HG02571 (cell line): ENCODE measurements around the gene CTCF.

Source experiments
- ATAC-seq: cut with Tn5 transposase; IDR thresholded peaks from one replicate; pipeline ENCODE4 v1.9.1; 2021; ENCODE audit warnings: mild to moderate bottlenecking, moderate library complexity; ENCODE audit not compliant: unreplicated experiment

The CTCF gene

DNA sequence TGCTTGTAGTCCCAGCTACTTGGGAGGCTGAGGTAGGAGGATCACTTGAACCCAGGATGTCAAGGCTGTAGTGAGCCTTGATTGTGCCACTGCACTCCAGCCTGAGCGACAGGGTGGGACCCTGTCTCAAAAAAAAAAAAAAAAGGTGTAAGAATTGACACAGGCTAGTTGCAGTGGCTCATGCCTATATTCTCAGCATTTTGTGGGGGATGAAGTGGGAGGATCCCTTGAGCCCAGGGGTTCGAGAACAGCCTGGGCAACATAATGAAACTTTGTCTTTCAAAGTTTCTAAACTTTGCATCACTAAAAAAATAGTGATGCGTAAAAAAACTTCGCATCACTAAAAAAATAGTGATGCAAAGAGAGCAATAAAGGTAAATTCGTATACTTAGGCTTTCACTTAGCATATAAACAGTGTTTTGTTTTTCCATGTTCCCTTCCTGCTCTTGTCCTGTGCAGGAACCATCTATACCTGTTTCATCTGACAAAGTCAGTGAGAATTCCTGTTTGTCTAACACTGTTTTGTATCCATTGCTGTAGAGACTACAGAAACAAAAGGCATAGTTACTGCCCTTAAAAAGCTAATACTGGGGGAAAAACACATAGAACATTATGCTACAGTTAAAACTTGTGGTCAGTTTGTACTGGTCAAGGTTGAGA is 32.1 kb downstream of the CTCF start:
- no peak for ATAC-seq

GRCh38 chr16:67594956-67595355 is 32.6 kb downstream of the CTCF start:
- ATAC-seq, result no peak

DNA sequence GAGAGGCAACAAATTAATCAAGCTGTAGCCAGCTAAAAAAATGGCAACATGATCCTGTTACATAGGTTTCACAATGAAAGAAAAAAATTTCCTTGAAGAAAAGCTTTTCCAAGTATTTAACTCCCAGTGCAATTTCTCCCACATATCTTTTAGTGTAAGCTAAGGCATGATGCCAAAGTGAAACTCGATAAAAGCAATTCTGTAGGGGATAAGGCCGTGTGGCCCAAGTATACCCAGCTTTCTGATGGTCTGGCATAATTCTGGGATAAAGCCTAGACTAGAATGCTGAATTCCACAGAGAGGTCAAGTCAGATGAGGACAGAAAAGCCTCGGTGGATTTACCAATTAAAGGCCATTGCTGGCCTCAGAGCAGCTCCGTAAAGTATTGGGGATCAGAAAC is 36.2 kb downstream of the CTCF start:
- no peak for ATAC-seq

- no peak for ATAC-seq
Measured at GRCh38 chr16:67605641-67606040, 43.3 kb downstream of the CTCF start.

- ATAC-seq, result no peak
Measured at GRCh38 chr16:67606632-67607031, 44.3 kb downstream of the CTCF start.

GRCh38 chr16:67608364-67608763 is 46.0 kb downstream of the CTCF start:
- no peak for ATAC-seq

DNA sequence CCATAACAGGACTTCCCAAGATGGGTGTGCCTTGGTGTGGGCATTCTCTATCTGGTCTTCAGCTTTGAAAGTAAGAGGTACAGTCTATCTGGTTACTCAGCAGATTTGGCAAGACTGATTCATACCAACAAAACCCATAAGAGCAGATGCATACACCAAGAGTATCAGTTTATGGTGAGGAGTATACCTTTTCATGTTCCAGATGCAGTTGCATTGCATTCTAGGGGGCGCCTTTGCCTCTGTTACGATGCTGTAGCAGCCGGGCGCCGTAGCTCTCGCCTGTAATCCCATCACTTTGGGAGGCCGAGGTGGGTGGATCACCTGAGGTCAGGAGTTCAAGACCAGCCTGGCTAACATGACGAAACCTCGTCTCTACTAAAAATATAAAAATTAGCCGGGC is 51.5 kb downstream of the CTCF start:
- ATAC-seq, result no peak

GRCh38 chr16:67628216-67628615 is 65.9 kb downstream of the CTCF start:
- ATAC-seq, result no peak

- no peak for ATAC-seq
Measured at GRCh38 chr16:67632415-67633172, 70.3 kb downstream of the CTCF start.

- ATAC-seq, result no peak
Measured at GRCh38 chr16:67636713-67637112, 74.4 kb downstream of the CTCF start.

DNA sequence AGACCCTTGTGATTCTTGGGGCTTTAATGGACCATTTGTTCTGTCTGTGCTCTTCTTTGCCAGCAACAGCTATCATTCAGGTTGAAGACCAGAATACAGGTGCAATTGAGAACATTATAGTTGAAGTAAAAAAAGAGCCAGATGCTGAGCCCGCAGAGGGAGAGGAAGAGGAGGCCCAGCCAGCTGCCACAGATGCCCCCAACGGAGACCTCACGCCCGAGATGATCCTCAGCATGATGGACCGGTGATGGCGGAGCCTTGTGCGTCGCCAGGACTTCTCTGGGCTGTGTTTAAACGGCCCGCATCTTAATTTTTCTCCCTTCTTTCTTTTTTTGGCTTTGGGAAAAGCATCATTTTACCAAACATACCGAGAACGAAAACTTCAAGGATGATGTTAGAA is 75.3 kb downstream of the CTCF start:
- no peak for ATAC-seq

DNA sequence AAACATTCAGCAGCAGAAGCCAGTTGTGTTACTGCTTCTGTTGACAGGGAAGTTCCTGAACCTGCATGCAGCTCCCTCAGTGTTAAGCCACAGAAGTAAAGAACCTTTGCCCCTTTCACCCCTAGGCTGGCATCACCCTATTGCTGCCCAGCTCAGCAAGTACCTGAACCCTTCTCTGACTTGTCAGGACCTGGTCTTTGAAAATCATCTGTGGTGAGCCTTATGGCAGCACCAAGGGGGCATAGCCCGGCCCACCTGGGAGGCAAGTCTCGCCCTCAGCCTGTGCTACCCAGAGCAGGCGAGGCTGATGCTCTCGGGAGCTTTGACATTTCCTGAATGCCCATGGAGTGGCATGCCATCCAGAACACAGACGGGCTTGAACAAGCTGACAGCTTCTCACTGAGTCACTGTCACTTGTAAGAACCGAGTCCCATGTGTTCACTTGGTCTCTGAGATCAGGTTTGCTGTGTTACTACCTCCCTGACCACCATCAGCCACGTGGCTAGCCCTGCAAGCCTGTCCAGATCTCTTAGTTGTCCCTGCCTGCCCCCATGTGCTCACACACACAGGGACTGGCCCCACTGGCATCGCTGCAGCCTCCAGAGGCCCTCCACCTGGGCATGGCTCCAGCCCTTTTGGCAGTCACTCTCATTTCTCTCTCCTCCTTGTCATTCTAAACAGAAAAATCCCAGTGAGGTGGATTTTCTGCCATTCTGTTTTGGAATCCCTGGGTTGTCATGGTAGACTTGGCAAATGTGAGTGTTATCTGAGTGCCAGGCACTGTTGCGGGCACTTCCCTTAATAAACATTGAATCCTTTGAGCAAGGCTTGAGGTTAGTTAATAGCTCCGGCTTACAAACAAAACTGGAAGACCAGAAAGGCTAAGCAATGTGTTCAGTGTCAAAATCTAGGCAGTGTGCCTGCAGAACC is 79.7 kb downstream of the CTCF start:
- no peak for ATAC-seq

DNA sequence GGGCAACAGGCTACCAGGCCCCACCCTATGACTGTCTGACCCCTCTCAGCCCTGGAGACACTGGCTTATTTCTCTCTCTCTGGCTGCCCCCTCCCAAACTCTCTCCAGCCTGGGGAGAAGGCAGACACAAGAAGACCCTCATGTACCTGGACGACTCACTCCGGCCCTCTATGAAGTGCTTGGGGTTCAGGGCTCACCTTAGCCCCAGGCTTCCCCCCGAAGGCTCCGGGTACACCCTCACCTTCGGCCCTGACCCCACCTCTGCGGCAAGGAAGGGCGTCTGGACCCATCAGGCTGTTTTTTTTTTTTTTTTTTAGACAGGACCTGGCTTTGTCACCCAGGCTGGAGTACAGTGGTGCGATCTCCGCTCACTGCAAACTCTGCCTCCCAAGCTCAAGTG is 81.7 kb downstream of the CTCF start:
- no peak for ATAC-seq

DNA sequence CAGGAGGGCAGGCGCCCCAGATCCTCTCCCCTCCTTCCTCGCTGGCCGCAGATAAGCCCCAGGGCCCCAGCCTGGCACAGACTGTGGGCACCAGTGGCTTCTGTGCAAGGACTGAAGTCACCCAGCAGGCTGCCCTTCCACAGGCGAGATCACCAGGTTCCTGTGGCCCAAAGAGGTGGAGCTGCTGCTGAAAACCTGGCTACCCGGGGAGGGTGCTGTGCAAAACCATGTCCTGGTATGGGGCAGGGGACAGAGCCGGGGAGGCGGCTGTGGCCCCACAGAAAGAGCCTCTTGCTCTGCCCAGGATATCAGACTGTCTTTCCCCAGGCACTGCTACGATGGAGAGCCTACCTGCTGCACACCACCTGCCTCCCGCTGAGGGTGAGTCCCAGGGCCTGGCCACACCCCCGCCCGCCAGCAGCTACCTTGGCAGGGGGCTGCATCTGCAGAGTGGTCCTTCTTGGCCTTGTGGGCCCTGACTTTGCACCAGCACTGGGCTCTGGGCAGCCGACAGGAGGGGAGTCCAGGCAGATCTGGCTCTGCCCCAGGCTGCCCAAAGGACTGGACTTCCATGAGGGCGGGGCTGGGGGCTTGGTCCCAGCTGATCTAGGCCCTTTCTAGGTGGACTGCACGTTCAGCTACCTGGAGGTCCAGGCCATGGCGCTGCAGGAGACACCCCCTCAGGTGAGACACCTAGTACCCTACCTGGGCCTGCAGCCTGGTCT is 83.2 kb downstream of the CTCF start:
- ATAC-seq, result peak; percentile 4

DNA sequence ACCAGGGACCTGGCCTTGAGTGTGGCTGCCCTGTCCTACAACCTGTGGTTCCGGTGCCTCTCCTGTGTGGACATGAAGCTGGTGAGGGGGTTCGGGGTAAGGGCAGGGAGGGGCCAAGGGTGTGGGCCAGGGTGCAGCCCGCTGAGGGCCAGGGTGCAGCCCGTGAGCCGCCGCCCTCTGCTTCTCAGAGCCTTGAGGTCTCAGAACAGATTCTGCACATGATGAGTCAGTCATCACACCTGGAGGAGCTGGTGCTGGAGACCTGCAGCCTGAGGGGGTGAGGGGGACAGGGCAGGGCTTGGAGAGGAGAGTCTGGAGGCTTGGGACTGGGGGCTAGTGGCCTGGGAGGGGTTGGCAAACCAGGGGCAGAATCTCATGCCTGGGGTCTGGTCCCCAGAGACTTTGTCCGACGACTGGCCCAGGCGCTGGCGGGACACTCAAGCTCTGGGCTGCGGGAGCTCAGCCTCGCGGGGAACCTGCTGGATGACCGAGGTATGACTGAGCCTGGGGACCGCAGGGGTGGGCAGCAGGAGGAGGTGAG is 84.9 kb downstream of the CTCF start:
- ATAC-seq, result no peak

- ATAC-seq, result no peak
Measured at GRCh38 chr16:67647681-67648080, 85.4 kb downstream of the CTCF start.

DNA sequence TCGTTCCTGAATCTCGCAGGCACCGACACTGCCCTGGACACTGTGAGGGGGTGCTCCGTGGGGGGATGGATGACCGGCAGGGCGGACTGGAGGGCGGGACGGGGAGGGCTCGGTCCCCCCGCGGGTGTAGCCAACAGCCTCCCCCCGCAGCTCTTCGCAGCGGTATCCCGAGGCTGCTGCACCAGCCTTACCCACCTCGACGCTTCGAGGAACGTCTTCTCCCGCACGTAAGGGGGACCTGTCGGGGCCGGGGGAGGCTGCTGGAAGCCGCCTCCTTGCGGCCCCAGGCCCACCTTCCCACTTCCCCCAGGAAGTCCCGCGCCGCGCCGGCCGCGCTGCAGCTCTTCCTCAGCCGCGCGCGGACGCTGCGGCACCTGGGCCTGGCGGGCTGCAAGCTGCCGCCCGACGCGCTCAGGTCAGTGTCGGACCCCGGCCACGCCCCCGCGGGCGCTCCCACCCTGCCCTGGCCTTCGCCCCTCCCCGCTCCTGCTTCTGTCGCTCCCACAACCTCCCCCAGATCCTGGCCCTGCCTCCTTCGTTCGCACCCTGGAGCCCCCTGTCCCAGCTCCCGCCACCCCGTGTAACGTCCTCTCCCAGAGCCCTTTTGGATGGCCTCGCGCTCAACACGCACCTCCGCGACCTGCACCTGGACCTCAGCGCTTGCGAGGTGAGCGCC is 85.9 kb downstream of the CTCF start:
- ATAC-seq, result no peak

DNA sequence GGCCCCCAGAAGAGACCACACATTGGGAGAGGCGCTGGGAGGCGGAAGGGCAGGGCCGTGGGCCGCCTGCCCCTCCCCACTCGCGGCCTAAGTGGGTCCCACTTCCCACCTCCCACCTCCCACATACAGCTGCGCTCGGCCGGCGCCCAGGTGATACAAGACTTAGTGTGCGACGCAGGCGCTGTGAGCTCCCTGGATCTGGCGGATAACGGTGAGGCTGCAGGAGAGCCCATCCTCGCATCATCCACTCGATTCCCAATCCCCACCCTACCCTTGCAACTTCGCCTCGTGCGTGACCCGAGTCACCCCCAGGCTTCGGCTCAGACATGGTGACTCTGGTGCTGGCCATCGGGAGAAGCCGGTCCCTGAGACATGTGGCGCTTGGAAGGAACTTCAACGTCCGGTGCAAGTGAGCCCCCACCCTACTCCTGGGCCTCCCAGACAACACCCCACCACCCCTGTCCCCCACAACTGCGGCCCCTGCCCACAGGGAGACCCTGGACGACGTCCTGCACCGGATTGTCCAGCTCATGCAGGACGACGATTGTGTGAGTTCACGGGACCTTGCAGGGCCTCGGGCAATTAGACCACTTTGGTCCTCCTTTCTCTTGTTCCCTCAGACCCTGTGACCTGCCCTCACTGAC is 86.6 kb downstream of the CTCF start:
- ATAC-seq, result no peak

- no peak for ATAC-seq
Measured at GRCh38 chr16:67649494-67649931, 87.2 kb downstream of the CTCF start.

DNA sequence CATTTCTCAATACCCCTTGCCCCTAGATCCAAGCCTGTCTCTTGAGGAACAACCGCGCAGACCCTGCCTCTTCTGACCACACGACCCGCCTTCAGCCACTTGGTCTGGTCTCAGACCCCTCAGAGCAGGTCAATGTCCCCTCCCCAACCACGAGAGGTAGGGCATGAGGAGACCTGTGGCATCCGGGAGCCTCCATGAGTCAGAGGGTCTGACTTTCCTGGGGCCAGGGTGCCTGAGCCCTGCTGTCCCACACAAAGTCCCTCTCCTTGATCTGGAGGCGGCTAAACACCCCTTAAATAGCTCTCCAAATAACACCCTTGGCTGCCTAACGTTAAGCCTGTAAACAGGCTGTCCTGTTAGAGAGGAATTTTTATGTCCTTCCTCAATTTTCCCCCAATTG is 87.7 kb downstream of the CTCF start:
- no peak for ATAC-seq
